MM.1S (cell line): ENCODE measurements around the gene NUDT5.

Experiments used
- DNase-seq: peaks from one replicate; pipeline ENCODE4 v3.0.0-alpha.2; 2015
- H2AFZ ChIP-seq: fragments of 300-600 bp; sonication (generic); 2 replicates; pipeline ENCODE4 v1.6.0; 2016; ENCODE audit warnings: antibody characterized with exemption, low read length
- H3F3A ChIP-seq: fragments of 300-600 bp; sonication (generic); 2 replicates; pipeline ENCODE4 v1.6.1; 2016; ENCODE audit warnings: mild to moderate bottlenecking, antibody characterized with exemption, low read length, moderate library complexity, mixed read lengths; ENCODE audit not compliant: insufficient read depth
- H3K27ac ChIP-seq: fragments of 300-600 bp; sonication (generic); 2 replicates; pipeline ENCODE4 v1.5.1; 2016; ENCODE audit warnings: mild to moderate bottlenecking, low read length
- H3K27me3 ChIP-seq: fragments of 300-600 bp; sonication (generic); replicated peaks from 2 replicates; pipeline ENCODE4 v1.6.0; 2016; ENCODE audit warnings: low read length; ENCODE audit not compliant: insufficient read depth
- H3K36me3 ChIP-seq: fragments of 300-600 bp; sonication (generic); replicated peaks from 2 replicates; pipeline ENCODE4 v1.6.1; 2016; ENCODE audit warnings: mild to moderate bottlenecking, low read length, mixed read lengths; ENCODE audit not compliant: insufficient read depth
- H3K4me1 ChIP-seq: fragments of 300-600 bp; sonication (generic); 2 replicates; pipeline ENCODE4 v1.6.1; 2016; ENCODE audit warnings: low read length, mixed read lengths
- H3K4me2 ChIP-seq: fragments of 300-600 bp; sonication (generic); 2 replicates; pipeline ENCODE4 v1.6.0; 2016; ENCODE audit warnings: low read depth, low read length
- H3K4me3 ChIP-seq: fragments of 300-600 bp; sonication (generic); 2 replicates; pipeline ENCODE4 v1.5.1; 2016; ENCODE audit warnings: low read length, mixed read lengths
- H3K79me2 ChIP-seq: fragments of 300-600 bp; sonication (generic); 2 replicates; pipeline ENCODE4 v1.6.1; 2016; ENCODE audit warnings: mixed run types, low read length, mixed read lengths
- H3K9ac ChIP-seq: fragments of 300-600 bp; sonication (generic); 2 replicates; pipeline ENCODE4 v1.6.1; 2016; ENCODE audit warnings: low read length, mixed read lengths
- H3K9me2 ChIP-seq: fragments of 300-600 bp; sonication (generic); replicated peaks from 2 replicates; pipeline ENCODE4 v1.6.1; 2016; ENCODE audit warnings: mild to moderate bottlenecking, low read length, mixed read lengths; ENCODE audit not compliant: insufficient read depth
- H3K9me3 ChIP-seq: fragments of 300-600 bp; sonication (generic); replicated peaks from 2 replicates; pipeline ENCODE4 v1.6.1; 2016; ENCODE audit warnings: mild to moderate bottlenecking, low read length, mixed read lengths; ENCODE audit not compliant: insufficient read depth
- H4K20me1 ChIP-seq: fragments of 300-600 bp; sonication (generic); 2 replicates; pipeline ENCODE4 v1.6.1; 2016; ENCODE audit warnings: mild to moderate bottlenecking, low read length, moderate library complexity, mixed read lengths; ENCODE audit not compliant: insufficient read depth
- EZH2 ChIP-seq: fragments of 300-600 bp; sonication (generic); optimal IDR thresholded peaks from 2 replicates; pipeline ENCODE3; 2017; ENCODE audit warnings: low read depth, mild to moderate bottlenecking, antibody characterized with exemption, low read length, mixed read lengths
- EZH2phosphoT487 ChIP-seq: fragments of 300-600 bp; sonication (generic); IDR thresholded peaks from 2 replicates; pipeline ENCODE4 v1.6.1; 2018; ENCODE audit warnings: antibody characterized with exemption, low read length
- TF ChIP-seq, protein P1 (sequence below): fragments of 300-600 bp; sonication (generic); IDR thresholded peaks from 2 replicates; pipeline ENCODE4 v1.5.1; 2016; ENCODE audit warnings: antibody characterized with exemption, low read length, mixed read lengths

Gene NUDT5

DNA sequence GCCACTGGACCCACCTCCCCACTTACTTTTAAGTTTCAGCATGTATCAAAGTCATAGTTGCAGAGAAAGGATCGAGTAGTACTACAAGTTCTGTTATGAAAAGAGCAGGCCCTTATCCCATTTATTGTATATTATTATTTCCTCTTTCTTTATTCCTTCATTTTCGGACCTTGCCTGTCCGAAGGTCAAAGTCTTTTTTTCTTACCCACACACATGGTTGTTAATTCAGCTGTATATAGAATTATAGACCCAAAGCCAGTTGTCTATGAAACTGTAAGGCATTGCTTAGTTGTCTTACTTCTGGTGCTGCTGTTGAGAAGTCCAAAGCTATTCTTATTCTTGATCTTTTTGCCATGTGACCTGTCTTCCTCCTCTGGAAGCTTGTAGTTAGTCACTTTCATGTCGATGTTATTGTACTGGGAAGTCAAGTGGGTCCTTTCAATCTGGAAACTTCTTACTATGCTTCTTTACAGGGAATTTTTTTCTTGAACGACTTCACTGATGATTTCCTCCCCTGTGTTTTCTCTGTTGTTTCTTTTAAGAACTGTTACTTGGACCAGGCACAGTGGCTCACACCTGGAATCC lies 8.3 kb downstream of the NUDT5 start:
- no peak overlapping the region for H3K4me3 ChIP-seq
- TF ChIP-seq, protein P1, sequence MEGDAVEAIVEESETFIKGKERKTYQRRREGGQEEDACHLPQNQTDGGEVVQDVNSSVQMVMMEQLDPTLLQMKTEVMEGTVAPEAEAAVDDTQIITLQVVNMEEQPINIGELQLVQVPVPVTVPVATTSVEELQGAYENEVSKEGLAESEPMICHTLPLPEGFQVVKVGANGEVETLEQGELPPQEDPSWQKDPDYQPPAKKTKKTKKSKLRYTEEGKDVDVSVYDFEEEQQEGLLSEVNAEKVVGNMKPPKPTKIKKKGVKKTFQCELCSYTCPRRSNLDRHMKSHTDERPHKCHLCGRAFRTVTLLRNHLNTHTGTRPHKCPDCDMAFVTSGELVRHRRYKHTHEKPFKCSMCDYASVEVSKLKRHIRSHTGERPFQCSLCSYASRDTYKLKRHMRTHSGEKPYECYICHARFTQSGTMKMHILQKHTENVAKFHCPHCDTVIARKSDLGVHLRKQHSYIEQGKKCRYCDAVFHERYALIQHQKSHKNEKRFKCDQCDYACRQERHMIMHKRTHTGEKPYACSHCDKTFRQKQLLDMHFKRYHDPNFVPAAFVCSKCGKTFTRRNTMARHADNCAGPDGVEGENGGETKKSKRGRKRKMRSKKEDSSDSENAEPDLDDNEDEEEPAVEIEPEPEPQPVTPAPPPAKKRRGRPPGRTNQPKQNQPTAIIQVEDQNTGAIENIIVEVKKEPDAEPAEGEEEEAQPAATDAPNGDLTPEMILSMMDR = no peak
- TF ChIP-seq EZH2 (no peak), EZH2phosphoT487 (no peak)
- no peaks in the 10 kb centered on the region for H3K9me3 ChIP-seq
- DNase-seq = no peak
- H3K4me2 ChIP-seq = no peak overlapping the region
- H3K27ac ChIP-seq = no peak overlapping the region
- H3K79me2 ChIP-seq = peaks cover 40% of the 10 kb centered on the region
- H2AFZ ChIP-seq = no peak overlapping the region
- no peaks in the 10 kb centered on the region for H3K9me2 ChIP-seq
- no peaks in the 10 kb centered on the region for H3K27me3 ChIP-seq
- no peaks in the 10 kb centered on the region for H3K36me3 ChIP-seq
- H3K9ac ChIP-seq = no peak overlapping the region
- H4K20me1 ChIP-seq = no peaks in the 10 kb centered on the region
- H3F3A ChIP-seq = no peaks in the 10 kb centered on the region
- no peaks in the 10 kb centered on the region for H3K4me1 ChIP-seq

DNA sequence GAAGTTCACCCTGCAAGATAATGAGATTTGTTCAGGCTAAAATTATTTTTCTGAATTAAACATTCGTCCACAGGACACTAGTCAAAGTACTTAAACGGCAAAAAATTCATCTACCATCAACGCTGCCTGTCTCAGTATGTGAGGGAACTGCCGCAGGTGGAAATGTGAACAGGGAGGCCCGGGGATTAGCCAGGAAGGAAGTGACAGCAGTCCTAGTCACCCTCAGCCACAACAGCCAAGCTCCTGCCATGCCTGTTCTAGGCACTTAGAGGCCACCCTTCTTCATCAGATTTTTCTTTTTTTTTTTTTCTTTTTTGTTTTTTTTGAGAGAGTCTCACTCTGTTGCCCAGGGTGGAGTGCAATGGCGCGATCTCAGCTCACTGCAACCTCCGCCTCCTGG lies 9.4 kb downstream of the NUDT5 start:
- Histone ChIP-seq H4K20me1 (no peaks in the 10 kb centered on the region), H3K27ac (no peak overlapping the region), H2AFZ (no peak overlapping the region), H3K9ac (no peak overlapping the region), H3K4me2 (no peak overlapping the region), H3K27me3 (no peaks in the 10 kb centered on the region), H3K4me1 (no peaks in the 10 kb centered on the region), H3K36me3 (no peaks in the 10 kb centered on the region), H3F3A (no peaks in the 10 kb centered on the region), H3K79me2 (peaks cover 31% of the 10 kb centered on the region), H3K9me3 (no peaks in the 10 kb centered on the region), H3K9me2 (no peaks in the 10 kb centered on the region), H3K4me3 (no peak overlapping the region)
- TF ChIP-seq EZH2phosphoT487 = no peak
- TF ChIP-seq EZH2 = no peak
- TF ChIP-seq, protein P1 = no peak
- no peak for DNase-seq

DNA sequence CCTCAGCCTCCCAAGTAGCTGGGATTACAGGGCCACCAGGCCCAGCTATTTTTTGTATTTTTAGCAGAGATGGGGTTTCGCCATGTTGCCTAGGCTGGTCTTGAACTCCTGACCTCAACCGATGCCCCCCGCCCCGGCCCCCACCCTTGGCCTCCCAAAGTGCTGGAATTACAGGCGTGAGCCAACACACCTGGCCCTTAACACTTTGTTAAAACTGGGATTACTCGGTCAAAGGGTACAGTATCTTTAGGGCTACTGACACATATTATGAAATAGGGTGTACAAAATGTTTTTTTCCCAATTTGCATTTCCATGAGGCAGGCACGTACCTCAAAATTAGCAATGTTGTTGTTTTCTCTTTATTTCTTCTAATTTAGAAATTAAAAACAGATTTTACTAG lies 11.5 kb downstream of the NUDT5 start:
- Histone ChIP-seq H3K27me3 (no peaks in the 10 kb centered on the region), H3K4me1 (no peaks in the 10 kb centered on the region), H3K36me3 (no peaks in the 10 kb centered on the region), H3K9me3 (no peaks in the 10 kb centered on the region), H2AFZ (no peak overlapping the region), H3K4me2 (no peak overlapping the region), H3K27ac (no peak overlapping the region), H3K9me2 (no peaks in the 10 kb centered on the region), H3F3A (no peaks in the 10 kb centered on the region), H3K4me3 (no peak overlapping the region), H4K20me1 (no peaks in the 10 kb centered on the region), H3K9ac (no peak overlapping the region), H3K79me2 (peaks cover 12% of the 10 kb centered on the region; the same call in 1 of the 2 replicates)
- no peak for DNase-seq
- TF ChIP-seq EZH2 (no peak), EZH2phosphoT487 (no peak)
- TF ChIP-seq, protein P1 = no peak
